T-helper 1 cell (primary cell): ENCODE results near the gene HYAL2.
A peak's percentile ranks its signal among the peaks of the same experiment; 100 is the strongest.

Source experiments
- DNase-seq, 5 donors: peaks; one replicate each; pipeline ENCODE4 v3.0.0-alpha.2; 2012 to 2020
- total RNA-seq, 4 donors: gene quantifications; one replicate each; lab custom pipeline; 2026; lab: John Stamatoyannopoulos, UW

The HYAL2 gene
- 0.76 to 1.7 (median 1.1) reads per million in 4 donors for total RNA-seq

- no peak for DNase-seq
Measured at GRCh38 chr3:50322386-50323091, at the start of gene HYAL2. Gene HYAL2, minus strand, starts transcription at chr3:50322745. Its CDS starts 2,256 bp downstream, at chr3:50320489.

- DNase-seq, result no peak
Measured at GRCh38 chr3:50371133-50371685, 48.7 kb upstream of the HYAL2 start.

- DNase-seq, result no peak
Measured at GRCh38 chr3:50370594-50370993, 48.0 kb upstream of the HYAL2 start.

- no peak for DNase-seq
Measured at GRCh38 chr3:50369012-50369670, 46.6 kb upstream of the HYAL2 start.

- DNase-seq, result no peak
Measured at GRCh38 chr3:50365842-50366220, 43.3 kb upstream of the HYAL2 start.

- peak; percentile 93 to 95 (median 94) for DNase-seq
Measured at GRCh38 chr3:50365080-50365841, 42.7 kb upstream of the HYAL2 start.

- no peak for DNase-seq
Measured at GRCh38 chr3:50364573-50365079, 42.1 kb upstream of the HYAL2 start.

GRCh38 chr3:50359760-50360110 is 37.2 kb upstream of the HYAL2 start:
- DNase-seq, result no peak

- DNase-seq, result peak; percentile 90 to 97 (median 96)
Measured at GRCh38 chr3:50358911-50359759, 36.6 kb upstream of the HYAL2 start, which contains the start of gene TMEM115. Gene TMEM115, minus strand, starts transcription at chr3:50359521. Its CDS starts 458 bp downstream, at chr3:50359063.

GRCh38 chr3:50358355-50358910 is 35.9 kb upstream of the HYAL2 start:
- no peak for DNase-seq

GRCh38 chr3:50357481-50357880 is 34.9 kb upstream of the HYAL2 start:
- no peak for DNase-seq

GRCh38 chr3:50356553-50356952 is 34.0 kb upstream of the HYAL2 start:
- no peak for DNase-seq

GRCh38 chr3:50355829-50356552 is 33.4 kb upstream of the HYAL2 start:
- DNase-seq, result no peak

GRCh38 chr3:50354850-50355249 is 32.3 kb upstream of the HYAL2 start:
- no peak for DNase-seq

GRCh38 chr3:50354186-50354764 is 31.7 kb upstream of the HYAL2 start:
- no peak for DNase-seq

- no peak for DNase-seq
Measured at GRCh38 chr3:50353245-50354004, 30.9 kb upstream of the HYAL2 start.

GRCh38 chr3:50352781-50353180 is 30.2 kb upstream of the HYAL2 start:
- DNase-seq, result no peak

GRCh38 chr3:50351323-50351697 is 28.8 kb upstream of the HYAL2 start:
- DNase-seq, result no peak

GRCh38 chr3:50350527-50351322 is 28.2 kb upstream of the HYAL2 start, which contains the start of the genes CYB561D2 and NPRL2:
Gene CYB561D2, plus strand, starts transcription at chr3:50350862. Its CDS starts 572 bp downstream, at chr3:50351434.
Gene NPRL2, minus strand, starts transcription at chr3:50350775. Its CDS starts 123 bp downstream, at chr3:50350652.
- DNase-seq, result peak; percentile 98 to 99 (median 99)
